Skeletal muscle tissue (tissue), 5 donors: ENCODE data around the gene NDUFV3. TPM values are rescaled to one million over a fixed set of nuclear protein-coding genes. Genes with fewer than 3 reads are reported as not detected.
"Not testable (repeated sequence)": the region's sequence is repeated elsewhere in the genome, so short reads cannot be mapped to it uniquely, and the experiment has no call there.

Experiments
- H3K27ac ChIP-seq: one replicate; pipeline ENCODE4 v1.7.0; 2013; ENCODE audit warnings: mild to moderate bottlenecking, low read depth, low read length, inconsistent platforms
- H3K27me3 ChIP-seq, 3 donors: one replicate each; pipeline ENCODE4 v1.7.0; 2013; ENCODE audit warnings: low read length in 3 of 3; ENCODE audit not compliant: control insufficient read depth in 3 of 3, insufficient read depth in 3 of 3
- H3K36me3 ChIP-seq, 3 donors: one replicate each; pipeline ENCODE4 v1.7.0; 2013; ENCODE audit warnings: low read length in 3 of 3; ENCODE audit not compliant: control insufficient read depth in 3 of 3, insufficient read depth in 3 of 3
- H3K4me1 ChIP-seq, 3 donors: one replicate each; pipeline ENCODE4 v1.7.0; 2013; ENCODE audit warnings: low read length in 3 of 3, mild to moderate bottlenecking in 3 of 3; ENCODE audit not compliant: control insufficient read depth in 3 of 3, insufficient read depth in 3 of 3
- H3K4me3 ChIP-seq, 3 donors: one replicate each; pipeline ENCODE4 v1.7.0; 2013; ENCODE audit warnings: low read length in 3 of 3
- H3K9ac ChIP-seq, 3 donors: one replicate each; pipeline ENCODE4 v1.7.0; 2013; ENCODE audit warnings: low read length in 3 of 3, mild to moderate bottlenecking in 3 of 3, moderate library complexity in 2 of 3, low read depth in 1 of 3
- H3K9me3 ChIP-seq, 3 donors: one replicate each; pipeline ENCODE4 v1.7.0; 2013; ENCODE audit warnings: low read length in 3 of 3; ENCODE audit not compliant: control insufficient read depth in 3 of 3
- small RNA-seq: library from RNA; depleted of rRNA; stranded (forward); fragments of <200 nt; gene quantifications from one replicate; pipeline ENCODE3, GENCODE V24; 2014
- total RNA-seq: library from RNA; depleted of rRNA; stranded (reverse); fragments of >200 nt; gene quantifications from one replicate; pipeline ENCODE4 v1.2.3, GENCODE V29; 2014
- donor health status: Osteomylitis.

The NDUFV3 gene
- total RNA-seq, 1 donor from 2014 or later: 45.9 TPM

GRCh38 chr21:42942244-42942643, 49.1 kb downstream of the NDUFV3 start:
- Histone ChIP-seq H3K27me3 (no peaks in the 10 kb centered on the region), H3K36me3 (no peaks in the 10 kb centered on the region), H3K9ac (no peak overlapping the region), H3K4me3 (no peak overlapping the region), H3K27ac (no peak overlapping the region), H3K4me1 (peaks cover 5 to 7% (median 7%) of the 10 kb centered on the region in 3 donors), H3K9me3 (no peaks in the 10 kb centered on the region)

DNA sequence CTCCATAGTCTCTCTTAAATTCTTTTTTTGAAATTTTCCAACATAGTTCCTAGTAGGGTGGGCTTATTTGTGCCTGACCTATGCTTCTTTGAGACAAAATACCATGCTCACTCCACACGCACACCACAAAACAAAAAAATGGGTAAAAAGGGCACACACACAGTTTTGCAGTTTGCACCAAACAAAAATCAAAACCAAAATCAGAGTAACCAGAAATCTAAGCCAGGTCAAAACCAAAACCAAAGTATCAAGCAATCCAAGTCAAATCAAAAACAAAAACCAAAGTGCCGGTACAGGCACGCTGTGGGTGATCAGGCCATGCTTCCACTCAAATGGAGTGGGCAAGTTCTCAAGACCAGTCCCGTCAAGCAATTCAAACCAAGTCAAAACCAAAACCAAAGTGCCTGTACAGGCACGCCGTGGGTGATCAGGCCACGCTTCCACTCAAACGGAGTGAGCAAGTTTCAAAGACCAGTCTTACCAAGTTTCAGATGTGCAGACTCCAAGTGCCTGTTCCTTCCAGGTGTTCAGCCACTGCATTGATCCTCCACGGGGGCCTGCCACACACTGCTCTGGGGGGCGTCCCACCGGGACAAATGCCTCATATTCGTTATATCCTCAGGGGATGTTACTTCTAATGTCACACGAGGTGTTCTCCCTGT, 56.1 kb downstream of the NDUFV3 start:
- H3K9me3 ChIP-seq, H3K27me3 ChIP-seq, H3K27ac ChIP-seq, H3K36me3 ChIP-seq, H3K4me3 ChIP-seq, H3K4me1 ChIP-seq, H3K9ac ChIP-seq: not testable (repeated sequence)

GRCh38 chr21:42951193-42951592, 58.1 kb downstream of the NDUFV3 start:
- not testable (repeated sequence) for H3K27ac ChIP-seq, H3K9me3 ChIP-seq

GRCh38 chr21:42956824-42957630, 63.9 kb downstream of the NDUFV3 start:
- no peak overlapping the region for H3K9ac ChIP-seq
- no peak overlapping the region for H3K27ac ChIP-seq
- no peaks in the 10 kb centered on the region for H3K4me1 ChIP-seq

More at GRCh38 chr21:42951193-42951592, 58.1 kb downstream of the NDUFV3 start:
- H3K36me3 ChIP-seq, H3K27me3 ChIP-seq, H3K9ac ChIP-seq, H3K4me3 ChIP-seq, H3K4me1 ChIP-seq: not testable (repeated sequence)

DNA sequence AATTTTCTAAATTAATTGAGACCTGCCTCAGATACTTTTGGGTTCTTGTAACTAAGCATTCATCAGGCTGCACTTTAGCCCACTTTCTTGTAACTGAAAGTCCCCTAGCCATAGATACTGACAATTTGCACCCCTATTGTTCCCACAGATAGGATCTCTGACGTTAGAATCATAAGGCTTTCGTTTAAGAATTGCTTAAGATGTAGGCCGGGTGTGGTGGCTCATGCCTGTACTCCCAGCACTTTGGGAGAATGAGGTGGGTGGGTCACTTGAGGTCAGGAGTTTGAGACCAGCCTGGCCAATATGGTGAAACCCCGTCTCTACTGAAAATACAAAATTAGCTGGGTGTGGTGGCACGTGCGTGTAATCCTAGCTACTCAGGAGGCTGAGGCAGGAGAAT, 65.0 kb downstream of the NDUFV3 start:
- not testable (repeated sequence) for H3K36me3 ChIP-seq, H3K4me1 ChIP-seq, H3K9me3 ChIP-seq, H3K9ac ChIP-seq, H3K27me3 ChIP-seq, H3K27ac ChIP-seq, H3K4me3 ChIP-seq

More at GRCh38 chr21:42956824-42957630, 63.9 kb downstream of the NDUFV3 start:
- Histone ChIP-seq H3K27me3 (no peaks in the 10 kb centered on the region), H3K9me3 (no peaks in the 10 kb centered on the region), H3K36me3 (no peaks in the 10 kb centered on the region), H3K4me3 (no peak overlapping the region)

DNA sequence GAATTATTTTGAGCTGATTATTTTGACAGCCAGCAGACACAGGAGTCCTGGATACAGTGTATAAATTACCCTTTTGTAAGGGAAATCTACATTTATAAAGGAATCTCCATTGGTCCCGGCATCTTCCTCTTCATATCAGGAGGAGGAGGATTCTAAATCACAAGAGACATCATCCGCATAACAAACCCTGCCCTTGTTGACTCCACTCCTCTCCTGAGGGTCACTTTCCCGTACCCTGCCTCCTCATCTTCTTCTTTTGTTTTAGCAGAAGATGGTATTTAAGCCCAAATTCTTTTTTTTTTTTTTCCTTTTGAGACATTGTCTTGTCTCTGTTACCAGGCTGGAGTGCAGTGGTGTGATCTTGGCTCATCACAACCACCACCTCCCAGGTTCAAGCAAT, 66.6 kb downstream of the NDUFV3 start:
- no peaks in the 10 kb centered on the region for H3K27me3 ChIP-seq
- H3K9ac ChIP-seq: no peak overlapping the region
- H3K9me3 ChIP-seq: no peaks in the 10 kb centered on the region
- no peak overlapping the region for H3K4me3 ChIP-seq
- H3K36me3 ChIP-seq: no peaks in the 10 kb centered on the region
- H3K27ac ChIP-seq: no peak overlapping the region
- no peaks in the 10 kb centered on the region for H3K4me1 ChIP-seq

DNA sequence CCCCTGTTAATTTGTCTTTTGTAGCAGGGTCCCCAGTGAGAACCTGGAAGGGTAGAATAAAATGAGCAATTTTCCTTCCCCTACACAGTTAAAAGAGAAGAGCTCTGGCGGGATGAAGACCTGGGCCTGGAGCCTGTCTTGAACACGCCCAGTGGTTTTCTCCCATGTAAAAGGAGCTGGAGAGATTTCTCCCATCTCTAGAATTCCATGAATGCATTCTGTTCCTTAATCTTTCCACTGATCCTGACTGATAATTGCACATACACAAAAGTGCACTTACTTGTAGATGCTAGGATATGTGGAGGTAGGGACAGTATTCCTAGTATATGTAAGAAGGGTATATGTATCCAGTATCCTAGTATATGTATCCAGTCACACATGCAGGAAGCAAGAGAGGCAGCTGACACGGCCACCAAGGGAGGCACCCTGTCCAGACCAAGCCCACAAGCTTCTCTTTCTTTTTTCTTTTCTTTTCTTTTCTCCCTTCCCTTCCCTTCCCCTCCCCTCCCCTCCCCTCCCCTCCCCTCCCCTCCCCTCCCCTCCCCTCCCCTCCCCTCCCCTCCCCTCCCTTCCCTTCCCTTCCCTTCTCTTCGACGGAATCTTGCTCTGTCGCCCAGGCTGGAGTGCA, 69.4 kb downstream of the NDUFV3 start:
- no peak overlapping the region for H3K4me3 ChIP-seq
- no peaks in the 10 kb centered on the region for H3K27me3 ChIP-seq
- H3K9ac ChIP-seq: no peak overlapping the region
- H3K27ac ChIP-seq: no peak overlapping the region
- H3K9me3 ChIP-seq: no peaks in the 10 kb centered on the region
- no peaks in the 10 kb centered on the region for H3K36me3 ChIP-seq
- H3K4me1 ChIP-seq: no peaks in the 10 kb centered on the region

Small RNAs within 50 kb of the gene (small RNA-seq; reads per million reads assigned to genes)
- not detected for gene MIR5692B

Other genes starting within 250 kb of the NDUFV3 start
- gene PDE9A, start 239.7 kb upstream of the NDUFV3 start, total RNA-seq: 1.6 TPM
- gene WDR4, start 13.8 kb upstream of the NDUFV3 start, total RNA-seq: 8.4 TPM
- gene ERVH48-1, start 32.3 kb downstream of the NDUFV3 start, total RNA-seq: not detected
- gene PKNOX1, start 81.3 kb downstream of the NDUFV3 start, total RNA-seq: 8.9 TPM
- 7.3 TPM for gene CBS, start 182.5 kb downstream of the NDUFV3 start, total RNA-seq
- 20.9 TPM for gene U2AF1, start 214.3 kb downstream of the NDUFV3 start, total RNA-seq